ENCODE data around the gene LY6G6C. TPM values are rescaled to one million over a fixed set of nuclear protein-coding genes. Genes with fewer than 3 reads are reported as not detected.

The LY6G6C gene
- polyA plus RNA-seq, 6 donors from 2014 or later, result not detected

- Mint-ChIP-seq H3K9me3 (no peaks in the 10 kb centered on the region), H3K4me3 (peak overlapping the region; percentile 96 to 100 (median 98)), H3K36me3 (peaks cover 6 to 11% of the 10 kb centered on the region in 2 donors), H3K27me3 (no peaks in the 10 kb centered on the region), H3K4me1 (peaks cover 25 to 46% (median 33%) of the 10 kb centered on the region in 3 donors), H3K27ac (peak overlapping the region; percentile 91 to 99 (median 98))
- ATAC-seq (ENCODE audit: low read depth in 2 of 2) (no peak), DNase-seq (no peak)
Observed at GRCh38 chr6:31702405-31702818, 19.1 kb downstream of the LY6G6C start.

DNA sequence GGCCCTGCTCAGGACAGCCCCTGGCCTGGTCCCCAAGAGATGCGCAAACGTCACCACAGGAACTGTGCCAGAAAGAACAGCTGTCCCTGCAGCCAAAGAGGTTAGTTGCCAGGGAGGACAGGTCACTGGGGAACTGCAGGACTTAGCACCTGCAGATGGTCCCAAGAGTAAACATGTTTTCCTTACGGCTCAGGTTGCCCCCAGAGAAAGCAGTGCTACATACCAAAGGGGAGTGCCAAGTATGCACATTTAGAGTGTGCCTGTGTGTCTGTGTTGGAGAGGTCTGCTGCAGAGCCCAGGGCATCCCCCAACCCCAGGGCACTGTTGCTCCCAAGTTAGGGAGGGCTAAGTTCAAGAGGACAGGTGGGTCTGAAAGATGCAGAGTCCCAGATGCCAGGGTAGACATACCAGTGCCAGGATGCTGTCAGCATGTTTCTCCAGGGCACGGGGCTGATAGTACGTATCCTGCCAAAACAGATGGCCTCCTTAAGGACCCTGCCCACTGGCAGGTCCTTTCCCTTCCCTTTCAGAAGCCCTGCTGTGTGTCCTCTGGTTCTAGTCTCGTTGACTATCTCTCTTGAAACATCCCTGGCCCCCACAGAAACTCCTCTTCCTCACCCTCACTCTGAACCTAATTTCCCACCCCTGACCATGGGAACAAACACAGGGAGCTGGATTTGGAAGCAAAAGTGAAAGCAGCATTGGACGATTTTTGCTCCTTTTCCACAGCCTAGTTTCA, 19.7 kb downstream of the LY6G6C start:
- no peak for DNase-seq
- no peaks in the 10 kb centered on the region for H3K9me3 Mint-ChIP-seq

GRCh38 chr6:31700740-31701401, 20.7 kb downstream of the LY6G6C start:
- DNase-seq, result no peak
- Mint-ChIP-seq H3K36me3 (peaks cover 6 to 12% of the 10 kb centered on the region in 2 donors), H3K9me3 (no peaks in the 10 kb centered on the region), H3K4me3 (peak overlapping the region in 7 of 8 donors; percentile 24 to 100 (median 97)), H3K4me1 (peaks cover 28 to 46% (median 33%) of the 10 kb centered on the region in 3 donors), H3K27me3 (no peaks in the 10 kb centered on the region), H3K27ac (peak overlapping the region in 4 of 6 donors; percentile 37 to 97 (median 75))
- no peak for ATAC-seq (ENCODE audit: low read depth in 2 of 2)

More for the DNA sequence above, 19.7 kb downstream of the LY6G6C start:
- Mint-ChIP-seq H3K36me3 (peaks cover 6 to 12% of the 10 kb centered on the region in 2 donors), H3K4me3 (peak overlapping the region; percentile 96 to 100 (median 98)), H3K4me1 (peaks cover 28 to 46% (median 33%) of the 10 kb centered on the region in 3 donors), H3K27ac (peak overlapping the region in 5 of 6 donors; percentile 93 to 99 (median 98)), H3K27me3 (no peaks in the 10 kb centered on the region)
- ATAC-seq (ENCODE audit: low read depth in 2 of 2), result no peak

GRCh38 chr6:31697555-31697954, 24.0 kb downstream of the LY6G6C start:
- no peak overlapping the region for H3K4me3 Mint-ChIP-seq
- H3K4me1 Mint-ChIP-seq, result peaks cover 25 to 34% (median 27%) of the 10 kb centered on the region in 3 donors
- DNase-seq (no peak), ATAC-seq (ENCODE audit: low read depth in 2 of 2) (no peak)
- H3K9me3 Mint-ChIP-seq, result no peaks in the 10 kb centered on the region
- peaks cover 6 to 18% of the 10 kb centered on the region in 2 donors for H3K36me3 Mint-ChIP-seq
- H3K27me3 Mint-ChIP-seq, result no peaks in the 10 kb centered on the region
- H3K27ac Mint-ChIP-seq, result peak overlapping the region in 4 of 6 donors; percentile 11 to 92 (median 14)

- no peak overlapping the region for H3K4me3 Mint-ChIP-seq
- no peaks in the 10 kb centered on the region for H3K9me3 Mint-ChIP-seq
- H3K27me3 Mint-ChIP-seq, result no peaks in the 10 kb centered on the region
- peak overlapping the region in 2 of 6 donors; percentile 44 to 68 for H3K27ac Mint-ChIP-seq
- DNase-seq, result no peak
- no peak for ATAC-seq (ENCODE audit: low read depth in 2 of 2)
- H3K36me3 Mint-ChIP-seq, result peaks cover 6 to 16% of the 10 kb centered on the region in 2 donors
- H3K4me1 Mint-ChIP-seq, result peaks cover 18 to 30% (median 23%) of the 10 kb centered on the region in 3 donors
Observed at GRCh38 chr6:31693535-31693934, 28.0 kb downstream of the LY6G6C start.

DNA sequence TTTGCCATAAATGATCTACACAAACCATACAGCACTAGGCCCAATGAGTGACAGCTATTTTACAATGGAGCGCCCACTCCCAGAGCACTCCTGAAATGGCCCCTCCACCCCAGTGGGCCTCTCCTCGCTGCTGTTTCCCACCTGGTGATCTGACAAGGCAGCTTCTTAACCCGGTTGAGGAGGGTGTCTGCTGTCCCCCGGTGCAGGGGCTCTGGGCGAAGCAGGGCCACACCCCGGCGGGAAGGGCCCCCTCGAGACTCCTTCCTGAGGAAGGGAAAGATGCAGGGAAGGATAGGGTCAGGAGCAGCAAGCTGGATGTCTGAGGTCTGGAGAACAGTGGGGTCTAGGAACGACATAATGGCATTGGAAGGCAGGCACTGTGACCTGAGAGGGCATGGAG, 28.7 kb downstream of the LY6G6C start:
- no peak for DNase-seq
- ATAC-seq (ENCODE audit: low read depth in 2 of 2), result no peak
- H3K4me3 Mint-ChIP-seq, result no peak overlapping the region
- H3K4me1 Mint-ChIP-seq, result peaks cover 16 to 30% (median 20%) of the 10 kb centered on the region in 3 donors
- peaks cover 3 to 18% of the 10 kb centered on the region in 2 donors for H3K36me3 Mint-ChIP-seq
- no peaks in the 10 kb centered on the region for H3K9me3 Mint-ChIP-seq
- H3K27me3 Mint-ChIP-seq, result no peaks in the 10 kb centered on the region
- H3K27ac Mint-ChIP-seq, result peak overlapping the region in 1 of 6 donors; percentile 26

GRCh38 chr6:31692353-31692752, 29.2 kb downstream of the LY6G6C start:
- ATAC-seq (ENCODE audit: low read depth in 2 of 2) (no peak), DNase-seq (no peak)
- H3K36me3 Mint-ChIP-seq, result peaks cover 0 to 18% of the 10 kb centered on the region in 2 donors
- peaks cover 11 to 25% (median 17%) of the 10 kb centered on the region in 3 donors for H3K4me1 Mint-ChIP-seq
- H3K9me3 Mint-ChIP-seq, result no peaks in the 10 kb centered on the region
- H3K27ac Mint-ChIP-seq, result peak overlapping the region in 1 of 6 donors; percentile 26
- no peaks in the 10 kb centered on the region for H3K27me3 Mint-ChIP-seq
- no peak overlapping the region for H3K4me3 Mint-ChIP-seq

DNA sequence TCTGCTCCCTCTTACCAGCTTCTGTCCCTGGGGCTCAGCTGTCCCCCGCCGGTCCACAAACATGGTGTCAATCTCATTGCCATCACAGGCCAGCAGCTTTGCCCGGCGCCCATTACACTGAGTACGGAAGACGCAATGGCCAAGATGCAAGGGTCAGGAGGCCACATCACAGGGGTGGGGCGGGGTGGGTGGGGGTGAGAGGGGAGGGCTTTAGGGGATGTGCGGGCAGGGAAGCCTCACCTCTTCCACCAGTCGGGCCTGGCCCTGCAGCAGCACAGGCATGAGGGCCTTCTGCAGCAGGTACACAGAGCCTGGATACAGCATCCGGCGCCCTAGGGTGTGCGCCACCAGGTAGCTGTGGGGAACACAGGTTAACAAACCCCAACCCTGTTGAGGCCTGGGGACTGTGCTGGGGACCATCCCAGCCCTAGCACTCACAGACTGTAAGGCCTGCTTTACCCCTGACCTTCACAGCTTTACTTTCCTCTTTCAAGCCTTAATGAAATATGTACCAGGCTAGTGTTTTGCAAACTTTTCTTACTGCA, 29.9 kb downstream of the LY6G6C start:
- Mint-ChIP-seq H3K4me3 (no peak overlapping the region), H3K9me3 (no peaks in the 10 kb centered on the region), H3K27ac (no peak overlapping the region), H3K27me3 (no peaks in the 10 kb centered on the region), H3K4me1 (peaks cover 11 to 24% (median 17%) of the 10 kb centered on the region in 3 donors), H3K36me3 (peaks cover 0 to 17% of the 10 kb centered on the region in 2 donors)
- DNase-seq (no peak), ATAC-seq (ENCODE audit: low read depth in 2 of 2) (no peak)

GRCh38 chr6:31691078-31691463, 30.5 kb downstream of the LY6G6C start:
- no peaks in the 10 kb centered on the region for H3K27me3 Mint-ChIP-seq
- DNase-seq (no peak), ATAC-seq (ENCODE audit: low read depth in 2 of 2) (no peak)
- no peak overlapping the region for H3K4me3 Mint-ChIP-seq
- H3K36me3 Mint-ChIP-seq, result peaks cover 0 to 22% of the 10 kb centered on the region in 2 donors
- H3K4me1 Mint-ChIP-seq, result peaks cover 11 to 24% (median 17%) of the 10 kb centered on the region in 3 donors
- H3K27ac Mint-ChIP-seq, result no peak overlapping the region
- H3K9me3 Mint-ChIP-seq, result no peaks in the 10 kb centered on the region

DNA sequence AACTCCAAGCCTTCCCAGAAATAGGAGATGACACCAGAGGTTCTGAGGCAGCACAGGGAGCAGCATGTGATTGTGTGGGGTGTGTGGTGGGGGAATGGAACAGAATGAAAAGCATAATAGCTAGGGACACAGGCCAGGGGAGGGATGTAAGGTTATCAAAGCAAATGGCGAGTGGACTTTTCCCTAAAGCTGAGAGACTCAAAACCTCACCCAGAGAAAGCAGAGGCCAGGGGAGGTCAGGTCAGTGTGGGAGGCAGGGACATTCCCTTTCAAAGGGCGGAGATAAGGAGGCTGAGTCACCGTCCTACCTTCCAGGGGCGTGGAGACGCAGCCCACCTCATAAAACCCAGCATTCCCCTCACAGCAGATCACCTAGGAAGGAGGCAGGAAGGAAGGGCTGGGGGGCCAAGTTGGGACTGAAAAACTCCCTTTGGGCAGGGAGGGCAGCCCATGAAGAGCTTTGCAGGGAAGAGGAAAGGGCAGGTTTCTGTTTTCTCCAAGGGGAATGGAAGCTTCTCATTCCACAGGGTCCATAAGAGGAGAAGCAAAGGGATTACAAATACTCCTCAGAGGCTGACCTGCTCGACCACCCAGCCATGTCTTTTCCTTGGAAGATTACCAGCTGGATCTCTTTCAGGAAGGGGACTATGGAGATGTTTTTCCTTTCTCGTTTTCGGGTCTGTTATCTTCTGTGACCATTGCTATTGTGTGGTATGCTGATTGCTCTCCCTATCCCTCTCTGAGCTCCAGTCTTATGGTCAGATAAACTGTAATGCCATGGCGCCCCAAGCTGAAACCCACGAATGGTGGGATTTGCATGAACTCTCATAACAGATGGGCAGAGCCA, 31.1 kb downstream of the LY6G6C start:
- H3K36me3 Mint-ChIP-seq, result peaks cover 0 to 24% of the 10 kb centered on the region in 2 donors
- peaks cover 11 to 24% (median 17%) of the 10 kb centered on the region in 3 donors for H3K4me1 Mint-ChIP-seq
- H3K27ac Mint-ChIP-seq, result peak overlapping the region in 3 of 6 donors; percentile 4 to 71 (median 8)
- H3K9me3 Mint-ChIP-seq, result no peaks in the 10 kb centered on the region
- H3K4me3 Mint-ChIP-seq, result no peak overlapping the region
- DNase-seq, result no peak
- ATAC-seq (ENCODE audit: low read depth in 2 of 2), result no peak
- H3K27me3 Mint-ChIP-seq, result no peaks in the 10 kb centered on the region

- no peaks in the 10 kb centered on the region for H3K9me3 Mint-ChIP-seq
- peak overlapping the region in 1 of 8 donors; percentile 42 for H3K4me3 Mint-ChIP-seq
- H3K4me1 Mint-ChIP-seq, result peaks cover 11 to 24% (median 17%) of the 10 kb centered on the region in 3 donors
- peak overlapping the region in 4 of 6 donors; percentile 55 to 78 (median 66) for H3K27ac Mint-ChIP-seq
- no peak for DNase-seq
- no peak for ATAC-seq (ENCODE audit: low read depth in 2 of 2)
- H3K27me3 Mint-ChIP-seq, result no peaks in the 10 kb centered on the region
- H3K36me3 Mint-ChIP-seq, result peaks cover 0 to 24% of the 10 kb centered on the region in 2 donors
Observed at GRCh38 chr6:31689249-31690110, 32.1 kb downstream of the LY6G6C start.
